GM21717 (cell line): ENCODE data around the gene CHSY1.
A peak's percentile ranks its signal among the peaks of the same experiment; 100 is the strongest.
"Not testable (repeated sequence)": the region's sequence is repeated elsewhere in the genome, so short reads cannot be mapped to it uniquely, and the experiment has no call there.

Experiments used
- ATAC-seq: cut with Tn5 transposase; IDR thresholded peaks from one replicate; pipeline ENCODE4 v1.9.1; 2021; ENCODE audit warnings: mild to moderate bottlenecking, moderate library complexity; ENCODE audit not compliant: unreplicated experiment

CHSY1 gene

DNA sequence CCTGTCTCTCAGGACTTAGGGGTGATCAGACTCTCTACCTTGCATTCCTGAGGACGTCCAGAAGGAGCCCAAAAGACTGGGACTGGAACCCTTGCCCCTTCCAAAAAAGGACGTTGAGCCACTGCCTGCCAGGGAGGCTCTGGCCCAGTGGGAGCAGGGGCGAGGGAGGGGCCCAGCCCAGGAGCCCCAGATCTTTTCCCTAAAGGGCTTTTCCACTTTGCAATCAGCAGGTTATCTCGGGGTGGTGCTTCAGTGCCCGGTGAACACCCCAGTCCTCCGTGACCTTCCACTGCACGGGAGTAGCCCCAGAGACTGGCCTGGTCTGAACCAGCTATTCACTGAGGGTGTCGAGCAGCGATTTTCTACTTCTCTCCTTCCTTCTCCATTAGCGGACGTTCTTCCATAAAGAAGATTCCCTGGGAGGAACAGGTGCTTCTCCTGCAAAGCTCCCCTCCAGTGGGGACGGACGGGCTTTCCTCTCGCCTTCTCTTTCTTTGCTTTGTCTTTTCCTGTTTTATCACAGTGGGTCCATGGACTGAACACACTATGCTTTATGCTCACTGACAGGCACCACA is 113.7 kb downstream of the CHSY1 start:
- ATAC-seq, result no peak

DNA sequence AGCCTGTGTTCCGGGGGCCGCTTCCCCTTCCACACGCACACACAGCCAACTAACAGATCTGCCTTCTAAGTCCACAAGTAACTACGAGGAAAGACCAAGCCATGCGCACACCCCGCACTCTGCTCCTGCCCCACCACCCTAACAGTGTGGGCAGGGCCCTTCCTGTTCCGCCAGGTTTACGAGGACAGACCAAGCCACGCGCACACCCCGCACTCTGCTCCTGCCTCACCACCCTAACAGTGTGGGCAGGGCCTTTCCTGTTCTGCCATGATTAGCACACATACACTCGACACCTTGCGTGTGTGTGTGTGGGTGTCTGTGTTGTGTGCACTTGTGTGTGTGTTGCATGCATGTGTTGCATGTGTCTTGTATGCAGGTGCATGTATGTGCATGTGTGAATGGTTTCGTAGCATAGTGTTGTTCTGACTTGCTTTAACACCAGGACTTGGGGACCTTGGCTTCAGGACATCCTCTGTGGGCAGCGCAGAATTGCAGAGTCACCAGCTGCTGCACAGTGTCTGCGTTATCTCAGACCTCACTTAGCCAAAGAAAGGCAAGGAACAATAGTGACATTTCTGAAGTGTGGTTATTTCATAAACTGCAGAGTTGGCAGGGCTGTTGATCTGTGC is 114.4 kb downstream of the CHSY1 start:
- no peak for ATAC-seq

DNA sequence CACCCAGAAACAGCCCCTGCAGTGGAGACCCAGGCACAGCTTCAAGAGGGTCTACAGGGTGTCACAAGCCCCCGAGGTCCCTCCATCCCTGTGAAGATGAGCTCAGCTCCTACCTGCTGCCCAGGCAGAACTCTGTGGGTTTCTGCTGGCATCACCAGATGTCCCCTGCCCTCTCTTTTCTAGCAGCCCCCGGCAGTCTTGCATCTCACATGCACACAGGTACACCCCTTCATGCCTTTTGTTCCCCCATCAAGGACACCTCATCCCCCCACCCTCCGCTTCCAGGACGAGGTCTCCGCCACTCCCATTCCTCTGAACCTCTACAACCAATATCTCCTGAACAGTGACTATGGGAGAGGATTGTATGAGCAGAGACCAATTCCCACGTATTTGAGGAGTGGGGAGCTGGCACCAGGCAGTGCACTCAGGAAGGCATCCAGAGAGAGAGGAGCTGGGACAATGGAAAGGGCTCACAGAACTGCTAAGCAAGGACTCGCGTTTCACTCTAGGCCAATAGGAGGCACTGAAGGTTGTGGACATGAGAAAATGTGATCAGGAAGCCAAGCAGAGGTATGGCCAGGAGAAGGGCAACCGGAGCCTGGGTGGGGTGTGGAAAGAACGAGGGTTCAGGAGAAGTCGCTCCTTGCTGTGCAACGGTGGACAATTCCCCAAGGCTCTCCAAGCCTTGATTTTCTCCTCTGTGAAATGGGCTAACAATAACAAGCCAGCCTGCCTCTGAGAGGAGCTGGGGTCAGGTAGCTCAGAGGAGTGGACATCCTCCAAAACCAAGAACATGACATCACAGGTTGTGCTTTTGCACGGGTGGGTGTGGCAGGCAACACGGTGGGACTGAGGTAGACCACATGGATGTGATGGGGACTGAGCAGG is 115.2 kb downstream of the CHSY1 start:
- ATAC-seq, result no peak

- ATAC-seq, result peak; percentile 76
Measured at GRCh38 chr15:101135532-101136166, 116.2 kb downstream of the CHSY1 start.

DNA sequence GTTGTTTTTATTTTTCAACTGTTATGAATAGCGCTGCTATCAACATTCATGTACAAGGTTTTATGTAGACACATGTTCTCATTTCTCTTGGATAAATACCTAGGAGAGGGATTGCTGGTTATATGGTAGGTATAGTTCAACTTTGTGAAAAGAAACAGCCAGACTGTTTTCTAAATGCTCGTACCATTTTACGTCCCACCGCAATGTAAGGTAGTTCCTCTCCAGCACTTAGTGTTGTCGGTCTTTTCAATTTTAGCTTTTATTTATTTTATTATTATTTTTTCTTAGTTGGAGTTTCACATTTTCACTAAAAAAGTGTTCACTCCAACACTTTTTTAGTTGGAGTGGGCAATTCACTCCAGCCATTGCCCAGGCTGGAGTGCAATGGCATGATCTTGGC is 117.1 kb downstream of the CHSY1 start:
- ATAC-seq, result no peak

DNA sequence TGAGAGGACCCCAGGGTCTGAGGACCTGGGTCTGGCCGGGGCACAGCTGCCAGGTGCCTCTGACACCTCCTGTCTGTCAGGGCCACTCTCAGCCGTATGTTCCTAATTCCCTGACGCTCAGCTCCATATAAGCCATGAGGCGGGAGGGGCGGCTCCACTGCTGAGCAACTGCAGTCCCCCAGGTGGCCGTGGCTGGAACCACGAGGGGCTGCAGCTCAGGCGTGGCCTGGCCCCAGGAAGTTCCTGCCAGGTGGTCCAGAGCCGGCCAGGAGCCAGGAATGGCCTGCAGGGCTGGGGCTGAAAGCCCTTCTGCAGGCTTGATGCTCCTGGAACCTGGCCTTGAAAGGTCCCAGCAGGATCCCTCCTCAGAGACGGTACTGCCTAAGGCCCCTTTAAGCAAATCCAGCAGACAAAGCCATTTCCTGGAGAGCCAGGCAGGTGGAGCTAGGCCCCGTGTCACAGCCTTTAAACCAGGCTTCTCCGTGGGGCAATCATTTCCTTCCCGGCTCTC is 118.0 kb downstream of the CHSY1 start:
- ATAC-seq, result no peak

DNA sequence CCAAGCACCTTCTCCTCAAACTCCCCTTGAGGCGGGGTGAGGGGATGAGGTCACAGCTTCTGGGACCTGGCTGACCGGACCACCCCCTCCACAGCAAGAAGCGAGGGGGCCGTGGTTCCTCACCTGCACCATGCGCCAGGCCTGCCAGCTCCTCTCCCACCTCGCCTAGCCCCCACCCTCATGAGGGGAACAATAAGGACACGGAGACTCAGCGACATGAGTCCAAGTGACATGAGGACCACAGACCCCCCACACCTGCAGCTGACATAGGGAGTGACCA is 118.7 kb downstream of the CHSY1 start:
- ATAC-seq, result no peak

GRCh38 chr15:101132390-101133180 is 119.3 kb downstream of the CHSY1 start:
- no peak for ATAC-seq

DNA sequence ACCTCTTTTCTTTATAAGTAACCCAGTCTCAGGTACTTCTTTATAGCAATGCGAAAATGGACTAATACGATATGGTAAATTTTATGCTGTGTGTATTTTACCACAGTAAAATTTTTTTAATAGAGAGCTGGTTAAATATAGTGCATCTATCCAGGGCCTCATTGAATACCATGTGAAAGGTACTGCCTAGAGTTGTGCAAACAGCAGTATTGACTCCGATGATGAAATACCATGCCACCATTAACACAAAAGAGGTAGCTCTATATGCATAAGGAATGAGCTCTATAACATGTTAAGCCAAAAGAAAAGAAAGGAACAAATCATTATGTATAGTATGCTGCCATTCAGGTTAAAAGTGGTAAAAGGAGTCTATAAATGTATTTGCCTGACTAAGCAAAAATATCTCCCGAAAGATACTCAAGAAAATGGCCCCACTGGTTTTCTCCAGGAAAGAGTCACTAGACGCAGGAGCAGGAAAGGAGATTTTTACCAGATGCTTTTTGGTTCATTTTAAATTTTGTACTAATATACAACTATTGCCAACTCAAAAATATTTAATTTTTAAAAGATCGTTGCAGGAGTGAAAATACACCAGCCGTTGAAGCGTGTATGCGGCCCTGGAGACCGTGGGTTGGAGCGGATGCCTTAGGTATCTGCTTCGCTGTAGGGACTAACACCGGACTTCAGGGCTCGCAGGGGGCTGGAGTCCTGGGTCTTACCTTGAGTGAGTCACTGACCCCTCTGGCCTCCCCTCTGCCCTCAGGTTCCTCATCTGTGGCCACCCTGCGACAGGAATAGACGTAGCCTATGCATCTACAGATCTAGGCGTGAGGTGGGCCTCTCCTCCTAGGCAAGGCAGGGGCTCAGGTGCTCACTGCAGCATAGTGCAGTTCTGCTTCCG is 120.1 kb downstream of the CHSY1 start:
- ATAC-seq, result no peak

GRCh38 chr15:101129851-101130380 is 121.9 kb downstream of the CHSY1 start:
- ATAC-seq, result no peak

DNA sequence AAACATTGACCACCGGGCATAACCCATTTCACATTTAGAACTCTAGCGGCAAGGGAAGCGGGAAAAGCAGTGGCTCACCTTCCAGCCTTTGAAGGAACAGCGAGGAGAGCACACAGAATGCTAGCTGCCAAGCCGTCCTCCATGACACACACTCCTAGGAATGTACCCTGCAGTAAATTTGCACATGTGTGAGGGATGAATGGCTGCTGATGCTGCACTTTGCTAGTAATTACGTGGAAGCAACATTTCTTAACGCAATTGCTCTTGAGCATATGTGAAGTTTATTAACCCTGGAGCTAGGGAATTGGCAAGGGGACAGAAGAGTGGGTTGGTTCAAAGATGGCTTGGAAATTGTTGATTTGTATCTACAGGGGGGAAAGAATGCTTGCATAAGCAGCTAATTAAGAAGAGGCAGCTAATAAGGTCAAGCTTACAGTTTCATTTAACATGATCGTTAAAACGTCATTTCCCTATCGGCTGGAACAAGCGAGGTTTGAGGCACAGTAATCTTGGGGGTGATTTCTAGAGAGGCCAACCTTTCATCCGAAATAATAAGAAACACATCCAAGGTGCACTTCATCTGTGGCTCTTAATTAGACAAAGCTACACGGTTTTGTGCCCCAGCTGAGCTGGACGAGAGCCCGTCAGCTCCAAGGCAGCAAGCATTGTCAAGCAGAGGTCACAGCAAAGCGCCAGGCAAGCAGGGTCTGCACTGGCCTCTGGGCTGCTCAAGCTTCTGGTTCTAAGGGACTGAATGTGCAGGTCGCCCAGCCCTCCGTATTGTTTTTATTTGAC is 123.4 kb downstream of the CHSY1 start:
- ATAC-seq, result no peak

GRCh38 chr15:101127506-101128076 is 124.3 kb downstream of the CHSY1 start:
- peak; percentile 68 for ATAC-seq

GRCh38 chr15:101126618-101127505 is 125.0 kb downstream of the CHSY1 start:
- ATAC-seq, result peak; percentile 33

- ATAC-seq, result not testable (repeated sequence)
Measured at GRCh38 chr15:101125881-101126428, 125.9 kb downstream of the CHSY1 start.
